ENCODE results near the gene LMTK2.

The LMTK2 gene

DNA sequence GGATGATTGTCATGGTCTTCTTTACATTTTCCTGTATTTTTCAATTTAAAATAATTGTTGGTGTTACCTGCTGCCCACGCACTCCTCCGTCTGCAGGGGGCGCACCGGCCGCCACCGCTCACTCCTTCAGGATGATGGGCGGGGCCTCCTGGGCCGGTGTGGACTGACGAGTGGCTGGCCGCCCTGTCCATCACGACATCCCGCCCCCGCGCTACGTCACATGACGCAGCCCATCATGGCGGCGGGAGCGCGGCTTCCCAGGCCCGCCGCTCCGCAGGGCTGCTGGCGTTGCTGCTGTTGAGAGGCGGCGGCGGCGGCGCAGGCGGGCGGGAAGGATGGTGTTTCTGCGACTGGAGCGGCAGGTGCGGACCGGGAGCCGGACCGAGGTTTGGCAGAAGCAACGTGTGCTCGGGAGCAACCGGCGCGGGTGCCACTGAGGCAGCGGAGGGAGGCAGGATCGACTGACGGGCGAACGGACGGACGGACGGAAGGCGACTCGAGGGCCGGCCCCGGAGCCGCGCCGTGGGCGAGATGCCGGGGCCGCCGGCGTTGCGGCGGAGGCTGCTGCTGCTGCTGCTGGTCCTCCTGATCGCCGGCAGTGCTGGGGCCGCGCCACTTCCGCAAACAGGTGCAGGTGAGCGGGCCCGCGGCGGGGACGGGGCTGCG is at the start of gene LMTK2:
Gene LMTK2 (plus strand): TSS at position 216 of the 666 bp plus-strand sequence. CDS start 316 bp downstream, at position 532.
- peak; percentile 90 for FAIRE-seq

DNA sequence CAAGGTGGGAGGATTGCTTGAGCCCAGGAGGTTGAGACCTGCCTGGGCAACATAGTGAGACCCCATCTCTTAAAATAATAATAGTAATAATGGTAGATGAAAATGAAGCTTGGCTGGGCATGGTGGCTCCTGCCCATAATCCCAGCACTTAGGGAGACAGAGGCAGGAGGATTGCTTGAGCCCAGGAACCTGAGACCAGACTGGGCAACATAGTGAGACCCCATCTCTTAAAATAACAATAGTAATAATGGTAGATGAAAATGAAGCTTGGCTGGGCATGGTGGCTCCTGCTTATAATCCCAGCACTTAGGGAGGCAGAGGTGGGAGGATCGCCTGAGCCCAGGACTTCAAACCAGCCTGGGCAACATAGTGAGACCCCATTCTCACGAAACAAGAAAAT is 49.5 kb upstream of the LMTK2 start:
- FAIRE-seq = no peak

DNA sequence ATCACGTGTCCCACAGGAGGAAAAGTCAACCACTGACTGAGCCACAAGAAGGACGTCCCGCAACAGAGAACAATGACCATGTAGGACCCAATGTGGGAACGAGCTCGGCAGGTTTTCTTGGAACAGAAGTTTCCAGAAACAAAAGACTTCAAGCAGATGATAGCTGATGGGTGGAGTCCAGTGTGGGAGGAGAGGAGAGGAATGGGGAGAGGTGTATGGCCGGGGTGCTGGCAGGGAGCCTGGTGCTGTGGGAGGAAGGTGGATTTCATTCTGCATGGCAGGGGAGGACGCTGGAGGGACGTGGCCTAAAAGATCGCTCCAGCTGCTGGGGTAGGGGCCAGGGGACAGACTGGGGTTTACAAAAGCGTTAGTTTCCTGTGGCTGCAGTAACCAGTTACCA is 48.5 kb upstream of the LMTK2 start:
- no peak for FAIRE-seq

DNA sequence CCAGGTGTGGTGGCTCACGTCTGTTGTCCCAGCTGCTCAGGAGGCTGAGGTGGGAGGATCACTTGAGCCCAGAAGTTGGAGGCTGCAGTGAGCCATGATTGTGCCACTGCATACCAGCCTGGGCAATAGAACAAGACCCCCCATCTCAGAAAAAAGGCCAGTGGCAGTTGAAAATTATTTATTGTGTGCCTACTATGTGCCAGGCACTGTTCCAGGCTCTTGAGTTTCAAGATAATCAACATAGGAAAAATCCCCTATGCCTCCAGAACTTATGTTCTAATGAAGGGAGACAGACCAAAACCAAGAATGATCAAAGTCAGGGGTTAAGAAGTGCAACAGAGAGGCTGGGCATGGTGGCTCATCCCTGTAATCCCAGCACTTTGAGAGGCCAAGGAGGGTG is 42.4 kb upstream of the LMTK2 start:
- no peak for FAIRE-seq

DNA sequence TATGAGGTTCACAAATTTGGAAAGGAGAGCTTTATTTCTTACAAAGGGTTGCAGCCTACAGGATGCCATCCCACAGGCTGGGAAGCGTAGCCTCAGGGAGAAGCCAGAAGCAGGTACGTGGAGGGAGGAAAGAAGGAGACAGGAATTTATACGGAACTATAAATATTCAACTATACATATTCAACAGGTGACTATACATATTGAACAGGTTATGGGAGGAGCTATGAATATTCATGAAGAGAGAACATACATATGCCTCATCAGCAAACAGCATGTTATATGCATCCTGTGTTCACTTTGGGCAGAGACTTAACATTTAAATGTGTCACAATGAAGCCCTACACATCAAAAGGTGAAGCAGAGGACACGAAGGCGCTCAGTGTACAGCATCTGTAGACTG is 40.5 kb upstream of the LMTK2 start:
- no peak for FAIRE-seq

DNA sequence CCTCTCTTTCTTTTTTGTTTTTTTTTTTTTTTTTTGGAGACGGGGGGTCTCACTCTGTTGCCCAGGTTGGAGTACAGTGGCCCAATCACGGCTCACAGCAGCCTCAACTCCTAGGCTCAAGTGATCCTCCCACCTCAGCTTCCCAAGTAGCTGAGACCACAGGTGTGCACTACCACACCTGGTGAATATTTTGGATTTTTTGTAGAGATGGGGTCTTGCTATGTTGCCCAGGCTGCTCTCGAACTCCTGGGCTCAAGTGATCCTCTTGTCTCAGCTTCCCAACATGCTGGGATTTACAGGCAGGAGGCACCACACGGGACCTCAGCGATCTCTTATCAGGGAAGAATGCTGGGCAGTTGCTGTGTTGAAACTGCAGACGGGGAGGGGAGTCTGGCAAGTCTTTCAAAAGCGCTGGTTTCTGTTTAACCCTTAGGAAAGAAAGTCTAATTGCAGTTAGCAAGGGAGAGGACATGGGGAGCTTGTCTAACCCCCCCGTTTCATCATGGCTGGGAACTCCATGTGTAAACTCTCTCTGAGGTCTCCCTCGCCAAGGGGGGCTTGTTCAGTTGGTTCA is 39.6 kb upstream of the LMTK2 start:
- no peak for FAIRE-seq

DNA sequence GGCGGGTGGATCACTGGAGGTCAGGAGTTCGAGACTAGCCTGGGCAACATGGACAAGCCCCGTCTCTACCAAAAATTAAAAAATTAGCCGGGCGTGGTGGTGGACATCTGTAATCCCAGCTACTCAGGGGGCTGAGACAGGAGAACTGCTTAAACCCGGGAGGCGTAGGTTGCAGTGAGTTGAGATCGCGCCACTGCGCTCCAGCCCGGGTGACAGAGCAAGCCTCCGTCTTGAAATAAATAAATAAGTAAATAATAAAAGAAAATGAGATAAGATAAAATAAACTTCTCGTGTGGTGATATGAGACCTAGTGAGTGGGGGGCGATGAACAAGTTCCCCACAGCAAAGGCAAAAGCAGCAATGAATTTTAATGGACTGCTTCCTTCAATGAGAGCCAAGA is 33.6 kb upstream of the LMTK2 start:
- no peak for FAIRE-seq

DNA sequence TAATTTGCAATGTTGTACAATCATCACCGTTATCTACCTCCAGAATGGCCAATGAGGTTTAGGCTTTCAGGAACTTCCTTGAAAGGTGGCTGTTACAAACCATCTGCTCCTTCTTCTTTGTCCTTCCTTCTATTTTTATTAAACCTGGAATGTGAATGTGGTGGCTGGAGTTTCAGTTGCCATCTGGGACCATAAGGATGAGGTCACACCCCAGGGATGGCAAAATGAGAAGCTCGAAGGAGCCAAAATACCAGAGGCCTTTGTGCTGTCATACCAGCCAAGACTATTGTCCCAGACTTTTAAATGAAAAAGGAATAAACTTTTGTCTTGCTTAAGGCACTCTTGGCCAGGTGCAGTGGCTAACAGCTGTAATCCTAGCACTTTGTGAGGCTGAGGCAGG is 30.9 kb upstream of the LMTK2 start:
- FAIRE-seq = no peak

DNA sequence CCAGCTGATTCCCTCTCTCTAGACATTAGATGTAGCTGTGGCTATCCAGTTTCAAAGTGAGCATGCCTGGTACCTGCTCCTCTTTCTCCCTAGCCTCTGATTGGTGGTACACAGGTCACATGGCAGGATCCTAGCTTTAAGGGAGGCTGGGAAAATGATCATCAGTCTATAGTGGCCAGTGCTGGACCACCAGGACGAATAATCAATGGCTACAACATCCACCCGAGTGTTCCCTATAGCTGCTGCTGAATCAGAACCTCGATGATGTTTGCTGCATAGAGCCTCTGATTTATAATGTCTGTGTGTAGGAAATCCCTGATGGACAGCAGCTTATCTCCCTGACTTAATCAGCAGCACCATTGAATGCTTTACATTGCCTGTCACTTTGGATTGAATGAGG is 28.9 kb upstream of the LMTK2 start:
- FAIRE-seq = no peak

DNA sequence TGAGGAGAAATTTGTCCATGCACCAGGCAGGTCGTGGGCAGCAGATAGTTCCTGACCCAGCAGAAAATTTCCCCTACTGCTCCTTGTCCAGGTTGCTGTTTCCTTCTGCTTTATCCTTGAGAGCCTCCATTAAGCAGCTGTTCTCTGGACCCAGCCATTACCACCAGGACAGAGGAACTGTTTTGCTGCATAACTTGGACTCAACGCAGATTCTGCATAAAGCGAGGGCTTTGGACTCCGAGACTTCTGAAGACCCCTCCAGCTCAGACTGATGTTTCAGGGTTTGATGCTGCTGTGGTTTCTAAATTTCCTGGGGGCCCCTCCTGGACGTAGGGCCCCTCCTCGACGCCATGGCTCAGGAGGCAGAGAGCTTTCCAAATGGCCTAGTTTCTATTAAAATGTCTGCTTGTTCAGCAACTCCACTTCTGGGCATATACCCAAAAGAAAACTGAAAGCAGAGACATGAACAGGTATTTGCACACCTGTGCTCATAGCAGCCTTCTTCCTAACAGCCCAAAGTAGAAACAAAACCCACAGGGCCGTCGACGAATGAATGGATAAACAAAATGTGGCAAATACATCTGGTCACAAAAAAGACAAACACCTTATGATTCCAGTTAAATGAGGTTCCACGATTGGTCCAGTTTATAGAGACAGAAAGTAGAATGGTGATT is 28.3 kb upstream of the LMTK2 start:
- FAIRE-seq = no peak

DNA sequence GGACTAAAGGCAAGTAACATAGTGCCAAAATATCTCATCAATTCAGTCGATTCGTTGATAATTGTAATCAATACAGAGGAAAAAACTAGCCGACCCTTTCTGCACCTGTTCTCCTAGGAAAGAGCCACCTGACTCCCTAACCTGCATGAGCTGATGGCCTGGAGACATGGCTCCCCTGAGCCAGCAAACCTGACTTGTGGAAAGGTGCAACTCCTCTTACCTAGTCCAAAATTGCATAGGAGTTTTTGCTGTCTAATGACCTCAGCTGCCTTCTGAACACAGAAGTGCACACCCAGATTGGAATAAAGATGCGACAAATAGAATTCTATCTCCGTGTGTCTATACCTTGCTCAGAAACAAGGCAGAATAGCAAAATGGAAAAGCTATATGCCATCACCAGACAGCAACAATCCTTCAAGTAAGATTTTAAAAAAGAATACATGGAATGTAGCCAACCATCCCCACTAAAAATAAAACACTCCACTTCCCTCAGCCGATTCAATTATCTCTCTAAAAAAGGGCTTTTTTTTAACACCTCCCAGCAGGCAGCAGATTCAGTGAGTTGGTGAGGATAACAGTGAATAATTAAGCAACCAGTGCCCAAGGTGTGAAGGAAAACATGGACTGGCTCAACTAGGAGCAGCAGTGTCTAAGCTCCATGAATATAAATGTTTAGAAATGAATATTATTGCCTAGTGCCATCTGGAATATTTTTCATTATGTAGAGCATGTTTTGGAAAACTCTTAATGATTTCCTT is 26.6 kb upstream of the LMTK2 start:
- FAIRE-seq = no peak

DNA sequence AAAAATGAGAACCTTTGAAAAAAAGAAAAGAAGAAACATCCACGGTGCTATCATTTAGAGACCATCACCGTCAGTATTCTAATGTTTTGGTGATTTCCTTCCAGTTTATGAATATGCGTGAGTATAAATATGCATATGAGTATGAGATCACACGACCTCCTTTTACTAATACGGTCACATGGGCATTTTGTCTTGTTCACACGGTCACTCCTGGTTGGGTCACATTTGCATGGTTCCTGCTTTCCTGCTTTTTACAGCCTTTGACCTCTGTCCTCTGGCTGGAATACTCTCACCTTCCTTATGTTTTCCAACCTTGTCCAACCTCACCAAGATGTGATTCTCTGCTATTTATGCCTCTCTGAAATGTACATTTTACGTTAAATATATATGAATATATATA is 25.3 kb upstream of the LMTK2 start:
- no peak for FAIRE-seq

DNA sequence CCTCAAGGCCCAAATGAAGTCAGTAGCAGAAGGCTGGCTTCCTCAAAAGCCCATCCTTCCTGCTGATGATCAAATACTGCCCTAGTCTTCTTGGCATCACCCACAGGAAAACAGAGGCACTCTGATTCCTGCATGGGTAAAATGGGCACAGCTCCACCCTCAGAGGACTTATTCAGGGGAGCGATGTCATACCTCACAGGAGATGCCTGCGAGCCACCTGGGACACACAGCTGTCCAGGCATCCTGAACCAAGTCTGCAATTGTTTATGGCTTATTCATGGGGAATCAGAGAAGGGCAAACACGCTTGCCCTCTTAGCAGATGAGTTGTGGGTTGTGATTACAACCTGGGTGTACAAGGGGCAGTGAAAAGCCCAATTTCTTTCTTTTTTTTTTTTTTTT is 22.0 kb upstream of the LMTK2 start:
- no peak for FAIRE-seq

DNA sequence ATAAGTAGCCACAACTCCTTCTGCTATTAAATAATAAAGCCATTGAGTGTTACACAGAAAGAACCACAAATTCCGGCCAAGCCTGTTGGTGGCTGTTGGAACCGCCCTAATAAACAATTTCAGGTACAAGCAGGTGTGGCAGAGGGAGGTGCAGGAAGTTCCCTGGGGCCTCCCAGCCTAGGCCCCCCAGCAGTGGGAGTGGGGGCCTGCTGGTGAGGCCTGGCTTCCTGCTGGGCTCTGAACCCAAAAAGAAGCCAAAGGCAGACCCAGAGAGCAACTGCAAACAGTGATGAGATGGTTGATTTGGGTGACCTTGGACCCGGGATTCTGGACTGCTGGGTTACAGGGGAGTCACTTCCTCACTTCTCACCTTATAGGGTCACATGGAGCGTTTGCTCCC is 21.0 kb upstream of the LMTK2 start:
- FAIRE-seq = no peak

DNA sequence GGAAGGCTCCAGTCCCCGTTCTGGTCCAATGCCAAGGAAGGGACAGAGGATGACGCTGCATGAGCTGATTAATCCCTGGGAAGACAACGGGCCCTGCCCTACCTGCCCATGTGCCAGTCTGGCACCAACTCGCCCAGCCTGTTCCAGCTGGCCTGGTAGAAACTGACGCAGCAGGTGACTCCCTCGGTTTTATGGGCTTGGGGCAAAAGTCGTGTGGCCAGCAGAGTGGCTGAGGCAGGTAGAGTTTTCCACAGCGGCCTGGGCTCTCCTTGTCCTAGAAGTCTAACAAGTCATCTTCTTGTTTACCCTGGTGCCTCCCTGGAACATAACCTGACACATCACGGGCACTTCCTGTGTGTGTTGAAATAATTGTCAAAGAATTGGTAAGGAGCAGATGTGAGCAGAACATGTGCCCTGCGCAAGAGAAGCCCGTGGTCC is 20.4 kb upstream of the LMTK2 start:
- no peak for FAIRE-seq

DNA sequence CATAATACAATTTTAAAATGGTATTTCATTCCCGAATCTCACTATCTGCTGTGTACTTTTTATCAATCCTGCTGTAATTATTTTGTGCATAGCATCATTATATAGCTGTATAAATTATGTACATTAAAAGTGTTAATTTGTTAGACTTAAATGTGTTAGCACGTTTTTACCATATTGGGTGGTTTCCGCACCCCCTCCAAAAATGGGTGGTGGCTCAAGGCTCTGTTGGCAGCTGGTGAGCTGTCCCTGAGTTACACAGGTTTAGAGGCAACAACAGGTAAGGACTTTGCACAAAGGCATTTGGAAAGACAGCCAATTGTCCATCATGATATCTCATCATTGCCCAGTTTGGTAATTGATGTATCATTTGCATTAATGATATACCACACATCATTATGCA is 18.6 kb upstream of the LMTK2 start:
- no peak for FAIRE-seq

DNA sequence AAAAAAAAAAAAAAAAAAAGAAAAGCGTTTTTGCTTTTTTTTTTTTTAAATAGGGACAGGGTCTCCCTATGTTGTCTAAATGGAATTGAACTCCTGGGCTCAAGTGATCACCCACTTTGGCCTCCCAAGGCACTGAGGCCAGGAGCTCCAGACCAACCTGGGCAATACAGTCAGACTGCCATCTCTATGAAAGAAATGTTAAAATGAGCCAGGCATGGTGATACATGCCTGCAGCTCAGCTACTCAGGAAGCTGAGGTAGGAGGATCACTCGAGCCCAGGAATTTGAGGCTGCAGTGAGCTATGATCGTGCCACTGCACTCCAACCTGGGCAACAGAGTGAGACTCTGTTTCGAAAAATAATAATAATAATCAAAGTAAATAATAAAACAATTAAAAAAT is 16.5 kb upstream of the LMTK2 start:
- FAIRE-seq = no peak

DNA sequence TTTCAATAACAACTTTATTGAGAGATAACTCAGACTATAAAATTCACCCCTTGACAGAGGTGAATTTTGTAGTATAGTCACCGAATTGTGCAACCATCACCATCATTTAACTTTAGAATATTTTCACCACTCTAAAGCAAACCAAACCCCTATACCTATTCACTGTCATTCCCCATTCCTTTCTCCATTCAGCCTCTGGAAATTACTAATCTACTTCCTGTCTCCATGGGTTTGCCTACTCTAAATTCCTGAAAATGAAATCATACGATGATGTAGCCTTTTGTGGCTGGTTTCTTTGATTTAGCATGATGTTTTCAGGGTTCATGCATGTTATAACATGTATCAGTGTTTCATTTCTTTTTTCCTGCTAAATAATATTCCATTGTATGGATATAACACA is 15.6 kb upstream of the LMTK2 start:
- no peak for FAIRE-seq

DNA sequence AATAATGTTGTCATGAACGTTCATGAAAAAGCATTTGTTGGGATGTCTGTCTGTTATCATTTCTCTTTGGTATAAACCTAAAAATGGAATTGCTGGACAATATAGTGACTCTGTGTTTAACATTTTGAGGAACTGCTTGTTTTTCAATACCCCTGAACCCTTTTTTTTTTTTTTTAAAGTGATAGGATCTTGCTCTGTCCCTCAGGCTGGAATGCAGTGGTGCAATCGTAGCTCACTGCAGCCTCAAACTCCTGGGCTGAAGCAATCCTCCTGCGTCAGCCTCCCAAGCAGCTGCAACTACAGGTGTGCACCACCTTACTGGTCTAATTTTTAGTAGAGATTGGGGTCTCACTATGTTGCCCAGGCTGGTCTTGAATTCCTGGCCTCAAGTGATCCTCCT is 15.1 kb upstream of the LMTK2 start:
- FAIRE-seq = no peak

DNA sequence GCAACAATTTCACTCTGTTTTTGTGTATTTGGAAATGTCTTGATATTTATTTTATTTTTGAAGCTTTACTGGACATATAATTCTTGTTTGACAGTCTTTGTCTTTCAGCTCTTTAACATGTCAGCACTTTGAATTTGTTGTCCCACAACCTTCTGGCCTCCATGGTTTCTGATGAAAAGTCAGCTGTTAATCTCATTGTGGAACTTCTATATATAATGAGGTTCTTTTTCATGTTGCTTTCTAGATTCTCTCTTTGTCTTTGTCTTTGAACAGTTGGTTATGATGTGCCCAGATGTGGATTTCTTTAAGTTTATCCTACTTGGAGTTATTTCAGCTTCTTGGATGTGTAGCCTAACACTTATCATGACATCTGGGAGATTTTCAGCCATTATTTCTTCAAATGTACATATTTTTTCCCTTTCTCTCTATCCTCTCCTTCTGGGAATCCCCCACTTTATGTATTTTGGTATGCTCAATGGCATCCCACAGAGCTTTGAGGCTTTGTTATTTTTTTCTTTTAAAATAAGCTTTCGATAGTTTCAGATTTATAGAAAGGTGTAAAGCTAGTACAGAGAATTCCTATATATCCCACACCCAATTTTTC is 9.5 kb upstream of the LMTK2 start:
- no peak for FAIRE-seq

DNA sequence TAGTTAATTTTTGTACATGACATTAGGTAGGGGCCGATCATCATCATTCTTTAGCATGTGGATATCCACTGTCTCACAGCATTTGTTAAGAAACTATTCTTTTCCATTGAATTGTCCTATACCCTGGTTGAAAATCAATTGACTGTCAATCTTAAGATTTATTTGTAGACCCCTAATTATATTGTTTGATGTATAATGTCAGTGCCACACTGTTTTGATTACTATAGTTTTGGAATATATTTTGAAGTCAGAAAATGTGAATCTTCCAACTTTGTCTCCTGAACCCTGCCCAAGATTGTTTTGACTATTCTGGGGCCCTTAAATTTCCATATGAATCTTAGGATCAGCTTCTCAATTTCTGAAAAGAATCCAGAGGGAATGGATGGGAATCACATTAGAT is 6.6 kb upstream of the LMTK2 start:
- no peak for FAIRE-seq

DNA sequence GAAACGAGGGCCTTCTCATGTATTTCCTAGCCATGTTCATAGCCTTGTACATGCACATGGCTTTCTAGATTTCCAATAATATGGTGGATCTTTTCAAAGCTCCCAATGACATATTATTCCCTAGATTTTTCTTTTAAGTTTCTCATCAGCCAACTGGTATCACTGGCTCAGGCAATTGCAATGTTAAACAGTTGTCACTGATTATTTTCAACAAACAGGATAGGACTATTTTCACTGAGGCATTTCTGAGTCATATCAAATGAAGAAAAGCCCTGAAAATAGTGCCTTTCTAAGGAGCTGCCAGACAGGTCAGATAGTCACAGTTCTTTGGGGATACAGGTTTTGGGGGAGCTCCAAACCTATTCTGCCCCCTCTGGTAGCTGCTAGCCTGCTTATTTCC is 4.5 kb upstream of the LMTK2 start:
- no peak for FAIRE-seq

DNA sequence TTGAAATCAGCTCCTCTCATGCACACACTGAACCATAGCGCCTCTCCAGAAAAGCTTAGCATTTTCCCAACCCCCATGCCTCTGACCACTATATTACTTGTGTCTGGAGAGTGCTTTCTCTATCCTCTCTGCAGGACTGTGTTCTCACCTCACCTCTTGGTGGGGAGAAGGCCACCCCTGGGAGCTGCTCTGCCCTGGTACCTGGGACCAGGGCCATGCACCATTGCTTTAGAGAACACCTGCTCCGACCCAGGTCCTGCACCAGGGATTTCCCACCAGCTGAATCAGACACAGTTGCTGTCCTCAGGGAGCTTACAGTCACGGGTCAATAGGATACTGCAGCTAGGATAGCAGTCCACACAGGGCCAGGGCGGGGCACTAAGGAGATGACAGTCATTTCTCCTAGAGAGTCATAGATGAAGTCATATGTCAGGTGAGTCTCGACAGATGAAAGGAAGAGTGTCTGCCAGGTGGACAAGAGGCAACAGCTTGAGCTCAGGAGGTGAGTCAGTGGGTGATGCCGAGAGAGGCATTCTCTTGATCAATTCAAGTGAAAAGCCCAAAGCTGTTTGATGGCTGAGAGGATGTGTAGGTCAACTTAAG is 619 bp upstream of the LMTK2 start:
- no peak for FAIRE-seq

All from G401.6 (cell line).